OCI-LY3 (cell line): ENCODE results near the gene RFC4.

Experiments used
- H2AFZ ChIP-seq: fragments of 200-600, 300-600 bp; shearing (Covaris generic); 2 replicates; pipeline ENCODE4 v1.6.0; 2014; ENCODE audit warnings: antibody characterized with exemption, low read depth, low read length
- H3K27ac ChIP-seq: fragments of 200-600, 300-600 bp; sonication (generic); 2 replicates; pipeline ENCODE4 v1.5.1; 2014; ENCODE audit warnings: mild to moderate bottlenecking, low read length, moderate library complexity, mixed read lengths
- H3K27me3 ChIP-seq: fragments of 200-600, 300-600 bp; sonication (generic); 2 replicates; pipeline ENCODE4 v1.6.1; 2014; ENCODE audit warnings: low read depth, low read length, mixed read lengths
- H3K36me3 ChIP-seq: fragments of 200-600, 300-600 bp; sonication (generic); replicated peaks from 2 replicates; pipeline ENCODE3; 2014; ENCODE audit warnings: low read depth, low read length, mixed read lengths
- H3K4me1 ChIP-seq: fragments of 300-600, 200-600 bp; sonication (generic); 2 replicates; pipeline ENCODE4 v1.6.1; 2014; ENCODE audit warnings: low read length, mixed read lengths
- H3K4me2 ChIP-seq: fragments of 200-600, 300-600 bp; sonication (generic); 2 replicates; pipeline ENCODE4 v1.6.1; 2014; ENCODE audit warnings: low read length, mixed read lengths
- H3K4me3 ChIP-seq: fragments of 300-600, 200-600 bp; sonication (generic); 2 replicates; pipeline ENCODE4 v1.5.1; 2014; ENCODE audit warnings: antibody characterized with exemption, mild to moderate bottlenecking, low read length, moderate library complexity
- H3K79me2 ChIP-seq: fragments of 300-600, 200-600 bp; shearing (Covaris generic); 2 replicates; pipeline ENCODE4 v1.6.1; 2014; ENCODE audit warnings: mild to moderate bottlenecking, low read length, mixed read lengths
- H3K9ac ChIP-seq: fragments of 300-600, 200-600 bp; shearing (Covaris generic); 2 replicates; pipeline ENCODE4 v1.6.0; 2014; ENCODE audit warnings: mild to moderate bottlenecking, low read length, moderate library complexity
- H3K9me3 ChIP-seq: fragments of 200-600, 300-600 bp; shearing (Covaris generic); 2 replicates; pipeline ENCODE4 v1.6.1; 2014; ENCODE audit warnings: low read length, mixed read lengths; ENCODE audit not compliant: insufficient read depth
- H4K20me1 ChIP-seq: fragments of 200-600, 300-600 bp; sonication (generic); 2 replicates; pipeline ENCODE4 v1.6.1; 2016; ENCODE audit warnings: low read length, mixed read lengths; ENCODE audit not compliant: insufficient read depth
- EZH2phosphoT487 ChIP-seq: fragments of 200-600 bp; shearing (Covaris generic); IDR thresholded peaks from 2 replicates; pipeline ENCODE4 v1.6.1; 2018; ENCODE audit warnings: antibody characterized with exemption, mixed run types, low read depth
- TF ChIP-seq, protein P1 (sequence below): fragments of 200-600, 300-600 bp; sonication (generic); IDR thresholded peaks from 2 replicates; pipeline ENCODE4 v1.5.1; 2014; ENCODE audit warnings: antibody characterized with exemption, low read length, low read depth

The RFC4 gene

DNA sequence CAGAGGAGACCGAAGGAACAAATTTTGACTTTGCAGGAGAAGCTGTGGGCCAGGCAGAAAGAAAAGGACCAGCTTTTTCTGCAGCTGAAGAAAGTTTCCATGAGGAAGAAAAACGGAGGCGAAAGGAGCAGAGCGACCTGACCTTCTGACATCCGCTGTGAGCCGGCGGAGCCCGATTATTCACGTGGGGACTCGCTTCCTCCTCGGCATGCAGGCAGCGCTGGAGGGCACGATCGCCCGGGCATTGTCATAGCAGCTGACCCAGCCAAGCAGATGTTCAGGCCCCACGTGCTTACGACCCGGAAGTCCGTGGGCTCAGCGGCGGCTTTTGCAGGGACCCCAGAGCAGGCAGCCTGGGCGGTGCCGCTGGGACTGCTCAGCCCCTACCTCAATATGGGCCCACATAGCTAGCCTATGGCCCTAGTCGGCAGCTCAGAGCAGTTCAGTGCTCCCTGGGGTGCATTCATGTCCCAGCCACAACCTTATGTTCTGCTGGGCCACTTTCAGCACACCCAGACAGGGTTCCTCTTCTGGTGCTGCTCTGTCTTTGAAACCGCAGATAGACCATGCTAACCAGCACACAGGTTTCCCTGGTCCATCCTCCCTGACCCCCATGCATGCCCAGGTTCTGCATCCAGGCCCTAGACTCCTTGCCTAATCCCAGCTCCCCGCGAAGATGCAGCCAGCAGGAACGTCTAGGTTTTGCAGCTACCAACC lies 33.4 kb downstream of the RFC4 start:
- Histone ChIP-seq H3K36me3 (no peaks in the 10 kb centered on the region), H3K4me3 (peak overlapping the region; percentile 95), H2AFZ (peak overlapping the region; percentile 97), H3K4me2 (peak overlapping the region; percentile 92), H3K9ac (peak overlapping the region; percentile 86), H4K20me1 (no peaks in the 10 kb centered on the region), H3K9me3 (no peaks in the 10 kb centered on the region), H3K27me3 (no peaks in the 10 kb centered on the region), H3K4me1 (peaks cover 15% of the 10 kb centered on the region), H3K27ac (peak overlapping the region; percentile 56), H3K79me2 (no peaks in the 10 kb centered on the region)
- TF ChIP-seq, protein P1, sequence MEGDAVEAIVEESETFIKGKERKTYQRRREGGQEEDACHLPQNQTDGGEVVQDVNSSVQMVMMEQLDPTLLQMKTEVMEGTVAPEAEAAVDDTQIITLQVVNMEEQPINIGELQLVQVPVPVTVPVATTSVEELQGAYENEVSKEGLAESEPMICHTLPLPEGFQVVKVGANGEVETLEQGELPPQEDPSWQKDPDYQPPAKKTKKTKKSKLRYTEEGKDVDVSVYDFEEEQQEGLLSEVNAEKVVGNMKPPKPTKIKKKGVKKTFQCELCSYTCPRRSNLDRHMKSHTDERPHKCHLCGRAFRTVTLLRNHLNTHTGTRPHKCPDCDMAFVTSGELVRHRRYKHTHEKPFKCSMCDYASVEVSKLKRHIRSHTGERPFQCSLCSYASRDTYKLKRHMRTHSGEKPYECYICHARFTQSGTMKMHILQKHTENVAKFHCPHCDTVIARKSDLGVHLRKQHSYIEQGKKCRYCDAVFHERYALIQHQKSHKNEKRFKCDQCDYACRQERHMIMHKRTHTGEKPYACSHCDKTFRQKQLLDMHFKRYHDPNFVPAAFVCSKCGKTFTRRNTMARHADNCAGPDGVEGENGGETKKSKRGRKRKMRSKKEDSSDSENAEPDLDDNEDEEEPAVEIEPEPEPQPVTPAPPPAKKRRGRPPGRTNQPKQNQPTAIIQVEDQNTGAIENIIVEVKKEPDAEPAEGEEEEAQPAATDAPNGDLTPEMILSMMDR = no peak
- TF ChIP-seq EZH2phosphoT487 = no peak

DNA sequence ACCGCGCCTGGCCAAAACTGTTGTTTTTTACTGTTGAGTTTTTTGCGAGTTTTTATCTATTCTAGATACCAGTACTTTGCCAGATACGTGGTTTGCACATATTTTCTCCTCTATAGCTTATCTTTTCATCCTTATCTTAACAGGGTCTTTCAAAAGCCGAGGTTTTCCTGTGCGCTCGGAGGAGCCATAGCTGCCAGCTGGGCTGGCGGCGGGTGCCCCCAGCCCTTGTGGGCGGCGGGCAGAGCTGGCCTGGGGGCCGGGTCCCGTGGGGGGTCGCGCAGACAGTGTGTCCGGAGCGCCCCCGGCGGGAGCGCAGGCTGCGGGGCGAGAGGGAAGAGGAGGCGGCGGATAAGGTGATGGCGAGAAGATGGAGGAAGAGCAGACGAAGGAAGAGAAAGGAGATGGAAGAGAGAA lies 34.0 kb downstream of the RFC4 start:
- no peaks in the 10 kb centered on the region for H3K9me3 ChIP-seq
- H3K27ac ChIP-seq = peak overlapping the region; percentile 56
- H3K79me2 ChIP-seq = no peaks in the 10 kb centered on the region
- no peaks in the 10 kb centered on the region for H3K36me3 ChIP-seq
- TF ChIP-seq, protein P1 = no peak
- TF ChIP-seq EZH2phosphoT487 = no peak
- H3K4me3 ChIP-seq = peak overlapping the region; percentile 95
- no peaks in the 10 kb centered on the region for H3K27me3 ChIP-seq
- no peaks in the 10 kb centered on the region for H4K20me1 ChIP-seq
- peaks cover 15% of the 10 kb centered on the region for H3K4me1 ChIP-seq
- H3K9ac ChIP-seq = peak overlapping the region; percentile 86
- H3K4me2 ChIP-seq = peak overlapping the region; percentile 92
- peak overlapping the region; percentile 97 for H2AFZ ChIP-seq

DNA sequence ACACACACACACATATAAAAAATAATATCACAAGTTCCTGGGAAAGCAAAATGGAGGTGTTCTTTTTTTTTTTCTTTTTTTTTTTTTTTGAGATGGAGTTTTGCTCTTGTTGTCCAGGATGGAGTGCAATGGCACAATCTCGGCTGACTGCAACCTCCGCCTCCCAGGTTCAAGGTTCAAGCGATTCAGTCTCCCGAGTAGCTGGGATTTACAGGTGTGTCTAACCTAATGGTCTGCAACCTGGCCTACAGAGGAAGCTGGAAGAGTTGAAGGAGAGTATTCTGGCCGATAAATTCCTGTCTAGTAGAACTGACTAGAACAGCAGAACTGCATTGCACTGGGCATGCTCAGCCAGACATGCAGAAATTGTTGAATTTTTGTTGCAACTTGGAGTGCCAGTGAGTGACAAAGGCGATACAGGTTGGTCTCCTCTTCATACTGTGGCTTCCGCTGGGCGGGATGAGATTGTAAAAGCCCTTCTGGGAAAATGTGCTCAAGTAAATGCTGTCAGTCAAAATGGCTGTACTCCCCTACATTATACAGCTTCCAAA lies 45.3 kb downstream of the RFC4 start:
- H2AFZ ChIP-seq = no peak overlapping the region
- H3K9me3 ChIP-seq = no peaks in the 10 kb centered on the region
- H3K27ac ChIP-seq = no peak overlapping the region
- H3K27me3 ChIP-seq = no peaks in the 10 kb centered on the region
- H3K36me3 ChIP-seq = no peaks in the 10 kb centered on the region
- no peak overlapping the region for H3K4me3 ChIP-seq
- no peak for TF ChIP-seq EZH2phosphoT487
- TF ChIP-seq, protein P1 = no peak
- H3K4me1 ChIP-seq = no peaks in the 10 kb centered on the region
- no peaks in the 10 kb centered on the region for H4K20me1 ChIP-seq
- H3K79me2 ChIP-seq = no peaks in the 10 kb centered on the region
- H3K9ac ChIP-seq = no peak overlapping the region
- H3K4me2 ChIP-seq = no peak overlapping the region

DNA sequence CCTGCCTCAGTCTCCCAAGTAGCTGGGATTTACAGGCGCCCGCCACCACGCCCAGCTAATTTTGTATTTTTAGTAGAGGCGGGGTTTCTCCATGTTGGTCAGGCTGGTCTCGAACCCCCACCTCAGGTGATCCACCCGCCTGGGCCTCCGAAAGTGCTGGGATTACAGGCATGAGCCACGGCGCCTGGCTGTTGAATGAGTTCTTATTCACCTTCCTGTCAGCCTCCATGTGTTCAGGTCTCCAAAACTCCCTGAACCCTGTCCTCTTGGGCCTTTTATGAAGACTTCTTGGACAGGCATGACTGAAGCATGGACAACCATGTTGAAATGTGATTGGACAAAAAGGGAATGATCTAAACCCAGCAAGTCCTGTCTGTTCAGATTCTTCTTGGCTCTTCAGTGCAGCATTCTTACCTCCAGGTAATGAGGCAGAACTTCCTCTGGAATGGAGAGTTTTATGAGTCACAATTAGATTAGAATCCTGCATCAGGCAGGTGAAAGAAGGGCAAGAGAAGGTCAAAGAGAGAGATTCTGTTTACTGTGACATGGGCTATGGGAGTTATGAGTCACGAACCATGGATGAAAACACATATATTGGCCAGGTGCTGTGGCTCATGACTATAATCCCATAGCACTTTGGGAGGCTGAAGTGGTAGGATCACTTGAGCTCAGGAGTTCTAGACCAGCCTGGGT lies 46.0 kb downstream of the RFC4 start:
- no peak overlapping the region for H3K9ac ChIP-seq
- H4K20me1 ChIP-seq = no peaks in the 10 kb centered on the region
- H3K79me2 ChIP-seq = no peaks in the 10 kb centered on the region
- H3K36me3 ChIP-seq = no peaks in the 10 kb centered on the region
- no peak overlapping the region for H2AFZ ChIP-seq
- H3K9me3 ChIP-seq = no peaks in the 10 kb centered on the region
- no peaks in the 10 kb centered on the region for H3K4me1 ChIP-seq
- no peak overlapping the region for H3K27ac ChIP-seq
- no peak for TF ChIP-seq EZH2phosphoT487
- TF ChIP-seq, protein P1 = no peak
- no peaks in the 10 kb centered on the region for H3K27me3 ChIP-seq
- H3K4me2 ChIP-seq = no peak overlapping the region
- no peak overlapping the region for H3K4me3 ChIP-seq
